Caco-2 (cell line): ENCODE measurements around the gene TTLL11. TPM values are rescaled to one million over a fixed set of nuclear protein-coding genes. Genes with fewer than 3 reads are reported as not detected.

Experiments
- BruUV-seq: library from RNA; stranded (reverse); fragments of 400-500 nt; replicated peaks from 2 replicates; lab custom pipeline; 2021; lab: Mats Ljungman, UMichigan
- CTCF ChIA-PET: fragments of 300-600 bp; sonication (Branson Sonifier 250); formaldehyde crosslinking; loops from one replicate; lab custom pipeline; 2022; ENCODE audit warnings: antibody characterized with exemption; lab: Charles Lee
- POLR2A ChIA-PET: fragments of 300-600 bp; sonication (Branson Sonifier 250); formaldehyde crosslinking; loops from one replicate; lab custom pipeline; 2022; ENCODE audit warnings: antibody characterized with exemption; lab: Charles Lee
- DNase-seq, 2 experiments: peaks; one replicate each; pipeline versions ENCODE4 v3.0.0 to v3.0.0-alpha.2; 2020 to 2022
- H3K27me3 ChIP-seq: replicated peaks from 2 replicates; pipeline ENCODE4 v1.6.0; 2011; ENCODE audit warnings: low read length; ENCODE audit not compliant: control insufficient read depth, insufficient read depth
- H3K36me3 ChIP-seq: 2 replicates; pipeline ENCODE4 v1.5.1; 2011; ENCODE audit warnings: low read length; ENCODE audit not compliant: control insufficient read depth, insufficient read depth
- H3K4me1 ChIP-seq: fragments of 250-450 bp; sonication (Bioruptor Pico); 2 replicates; pipeline ENCODE4 v1.5.1; 2020; ENCODE audit warnings: mild to moderate bottlenecking
- H3K4me3 ChIP-seq: 2 replicates; pipeline ENCODE4 v1.5.1; 2011; ENCODE audit warnings: low read depth, mild to moderate bottlenecking, control low read depth, low read length
- H3K9me3 ChIP-seq: fragments of 250-450 bp; sonication (Bioruptor Pico); 2 replicates; pipeline ENCODE4 v1.5.1; 2020; ENCODE audit warnings: mild to moderate bottlenecking, moderate library complexity
- H3K27ac Mint-ChIP-seq: one replicate; pipeline ENCODE4 v1.8.0; 2022; ENCODE audit warnings: mixed read lengths; ENCODE audit not compliant: unreplicated experiment
- H3K27me3 Mint-ChIP-seq: one replicate; pipeline ENCODE4 v1.8.0; 2022; ENCODE audit warnings: mixed read lengths; ENCODE audit not compliant: insufficient read depth, unreplicated experiment
- H3K36me3 Mint-ChIP-seq: one replicate; pipeline ENCODE4 v1.8.0; 2022; ENCODE audit warnings: mild to moderate bottlenecking, mixed read lengths; ENCODE audit not compliant: insufficient read depth, unreplicated experiment
- H3K4me1 Mint-ChIP-seq: one replicate; pipeline ENCODE4 v1.8.0; 2022; ENCODE audit warnings: low read depth, mixed read lengths; ENCODE audit not compliant: unreplicated experiment
- H3K4me3 Mint-ChIP-seq: one replicate; pipeline ENCODE4 v1.8.0; 2022; ENCODE audit warnings: mild to moderate bottlenecking, moderate library complexity, mixed read lengths; ENCODE audit not compliant: unreplicated experiment
- H3K9me3 Mint-ChIP-seq: one replicate; pipeline ENCODE4 v1.8.0; 2022; ENCODE audit warnings: mixed read lengths; ENCODE audit not compliant: unreplicated experiment
- CTCF ChIP-seq, 2 experiments: fragments of 200-600 bp in 1 of 2; IDR thresholded peaks; 1 replicate in 1 of 2; 2 replicates in 1 of 2; pipeline versions ENCODE4 v1.5.1 to v1.8.0; 2011 to 2022; ENCODE audit warnings: antibody characterized with exemption in 1 of 2, control low read depth in 1 of 2, inconsistent platforms in 1 of 2, low read depth in 1 of 2, low read length in 1 of 2, mild to moderate bottlenecking in 1 of 2, moderate library complexity in 1 of 2; ENCODE audit not compliant: insufficient read depth in 1 of 2, severe bottlenecking in 1 of 2, unreplicated experiment in 1 of 2
- intact Hi-C: fragments of 100-400 bp; cut with micrococcal nuclease; formaldehyde crosslinking; loops from one replicate; pipeline ENCODE4 v1.10.0; 2022; ENCODE audit not compliant: unreplicated experiment
- total RNA-seq: library from RNA; stranded (reverse); gene quantifications from 2 replicates; pipeline ENCODE4 v1.2.3, GENCODE V29; 2022

The TTLL11 gene
- total RNA-seq, 1 experiment from 2014 or later = 4.4 TPM

- Histone ChIP-seq H3K27me3 (no peaks in the 10 kb centered on the region), H3K36me3 (no peaks in the 10 kb centered on the region), H3K9me3 (no peaks in the 10 kb centered on the region), H3K4me1 (peaks cover 9% of the 10 kb centered on the region; the same call in 1 of the 2 replicates), H3K4me3 (no peak overlapping the region)
- TF ChIP-seq CTCF (IDR thresholded peaks at IDR 0.05; ENCODE audit: insufficient read depth in 1 of 2, low read depth in 1 of 2, low read length in 1 of 2, severe bottlenecking in 1 of 2, unreplicated experiment in 1 of 2) = no peak
- Mint-ChIP-seq H3K4me3 (no peak overlapping the region), H3K36me3 (no peaks in the 10 kb centered on the region), H3K27ac (no peak overlapping the region), H3K9me3 (no peaks in the 10 kb centered on the region), H3K4me1 (no peaks in the 10 kb centered on the region), H3K27me3 (peaks cover 3% of the 10 kb centered on the region)
- no peak for DNase-seq
- BruUV-seq = no TSS peak
- ChIA-PET POLR2A (no interaction called here), CTCF (interaction anchor here (1.2 to 8.4 kb wide), 4 partner anchors 24 to 229 kb away, joined by 3 to 175 read pairs (median 10); no protein-coding TSS in a partner anchor)
- intact Hi-C loops = no loop called here
Observed at GRCh38 chr9:122121931-122122330, 28.8 kb upstream of the TTLL11 start.

- no peak overlapping the region for H3K4me3 Mint-ChIP-seq
- Histone ChIP-seq H3K4me3 (no peak overlapping the region), H3K9me3 (no peaks in the 10 kb centered on the region), H3K27me3 (no peaks in the 10 kb centered on the region), H3K36me3 (no peaks in the 10 kb centered on the region), H3K4me1 (peaks cover 9% of the 10 kb centered on the region; the same call in 1 of the 2 replicates)
- no peak for TF ChIP-seq CTCF (IDR thresholded peaks at IDR 0.05; ENCODE audit: insufficient read depth in 1 of 2, low read depth in 1 of 2, low read length in 1 of 2, severe bottlenecking in 1 of 2, unreplicated experiment in 1 of 2)
- POLR2A ChIA-PET = no interaction called here
- no peak for DNase-seq
- H3K36me3 Mint-ChIP-seq = no peaks in the 10 kb centered on the region
- H3K4me1 Mint-ChIP-seq = no peaks in the 10 kb centered on the region
- peaks cover 2% of the 10 kb centered on the region for H3K27me3 Mint-ChIP-seq
- H3K27ac Mint-ChIP-seq = no peak overlapping the region
- BruUV-seq = no TSS peak
- H3K9me3 Mint-ChIP-seq = no peaks in the 10 kb centered on the region
- intact Hi-C loops = no loop called here
- CTCF ChIA-PET = interaction anchor here (1.2 to 8.4 kb wide), 4 partner anchors 24 to 229 kb away, joined by 3 to 175 read pairs (median 10); no protein-coding TSS in a partner anchor
Observed at GRCh38 chr9:122121391-122121790, 28.3 kb upstream of the TTLL11 start.

GRCh38 chr9:122120316-122121071, 27.4 kb upstream of the TTLL11 start:
- no peak overlapping the region for H3K4me3 ChIP-seq
- no peaks in the 10 kb centered on the region for H3K36me3 Mint-ChIP-seq
- peaks cover 2% of the 10 kb centered on the region for H3K27me3 Mint-ChIP-seq
- no peak overlapping the region for H3K27ac Mint-ChIP-seq
- no peaks in the 10 kb centered on the region for H3K9me3 ChIP-seq
- CTCF ChIA-PET = interaction anchor here (0.6 to 8.4 kb wide), 4 partner anchors 13 to 59 kb away, joined by 3 to 175 read pairs (median 3); partner anchors contain the start of gene TTLL11
- POLR2A ChIA-PET = no interaction called here
- H3K4me3 Mint-ChIP-seq = no peak overlapping the region
- no TSS peak for BruUV-seq
- H3K9me3 Mint-ChIP-seq = no peaks in the 10 kb centered on the region
- TF ChIP-seq CTCF (IDR thresholded peaks at IDR 0.05; ENCODE audit: insufficient read depth in 1 of 2, low read depth in 1 of 2, low read length in 1 of 2, severe bottlenecking in 1 of 2, unreplicated experiment in 1 of 2) = no peak
- H3K4me1 ChIP-seq = 0 out of 2 replicates have a peak, but pooled peaks cover 2% of the 10 kb centered on the region
- H3K36me3 ChIP-seq = no peaks in the 10 kb centered on the region
- H3K27me3 ChIP-seq = no peaks in the 10 kb centered on the region
- intact Hi-C loops = no loop called here
- H3K4me1 Mint-ChIP-seq = no peaks in the 10 kb centered on the region
- DNase-seq = no peak
